CD4-positive, alpha-beta T cell treated with Interleukin-21 for 1 hour (primary cell): ENCODE measurements around the gene RAB15.
A peak's percentile ranks its signal among the peaks of the same experiment; 100 is the strongest.
"Not testable (repeated sequence)": the region's sequence is repeated elsewhere in the genome, so short reads cannot be mapped to it uniquely, and the experiment has no call there.

Experiments
- DNase-seq: peaks from one replicate; pipeline ENCODE4 v3.0.0-alpha.2; 2020

RAB15 gene

GRCh38 chr14:64934338-64934929 lies 37.7 kb downstream of the RAB15 start:
- DNase-seq: no peak

GRCh38 chr14:64932231-64932630 lies 39.9 kb downstream of the RAB15 start:
- no peak for DNase-seq

- DNase-seq: no peak
These were observed 41.0 kb downstream of the RAB15 start for GRCh38 chr14:64931123-64931522.

DNA sequence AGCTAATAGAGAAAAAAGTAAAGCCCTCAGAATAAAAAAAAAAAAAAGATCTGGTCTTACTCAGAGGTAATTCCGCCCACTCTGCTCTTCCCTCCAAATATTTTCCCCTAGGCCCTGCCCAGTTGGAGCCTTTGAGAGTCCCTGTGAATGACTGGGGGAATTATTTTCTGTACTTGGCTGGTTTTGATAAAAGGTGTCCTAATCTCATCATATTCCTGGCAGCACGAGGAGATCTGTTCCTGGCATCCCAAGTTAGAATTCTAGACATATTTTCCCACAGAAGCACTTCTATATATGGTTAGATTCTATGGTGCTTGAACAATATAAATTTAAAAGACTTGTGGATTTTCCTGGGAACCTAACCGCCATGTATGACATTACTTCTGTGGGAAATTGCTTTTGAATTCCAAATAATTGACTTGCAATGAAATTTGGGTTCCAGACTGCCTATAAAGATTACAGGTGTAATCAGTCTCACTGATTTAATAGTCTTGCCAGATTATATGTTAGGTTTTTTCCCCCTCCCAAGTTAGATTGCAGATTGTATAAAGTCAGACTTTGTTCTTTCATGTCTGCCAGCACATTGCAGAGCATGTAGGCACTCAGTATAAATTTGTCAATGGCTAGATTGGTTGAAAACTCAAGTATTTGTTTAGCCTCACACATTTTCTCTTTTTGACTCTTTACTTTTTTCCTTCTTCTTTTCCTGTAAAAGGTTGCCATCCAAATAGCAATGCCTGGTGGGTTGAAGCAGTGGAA lies 41.9 kb downstream of the RAB15 start:
- DNase-seq: no peak

- DNase-seq: no peak
These were observed 43.1 kb downstream of the RAB15 start for GRCh38 chr14:64929014-64929359.

GRCh38 chr14:64928239-64929013 lies 43.7 kb downstream of the RAB15 start:
- DNase-seq: peak; percentile 42

GRCh38 chr14:64927031-64927430 lies 45.1 kb downstream of the RAB15 start:
- no peak for DNase-seq

GRCh38 chr14:64926398-64926995 lies 45.6 kb downstream of the RAB15 start:
- DNase-seq: no peak

- no peak for DNase-seq
These were observed 49.1 kb downstream of the RAB15 start for GRCh38 chr14:64923015-64923414.

DNA sequence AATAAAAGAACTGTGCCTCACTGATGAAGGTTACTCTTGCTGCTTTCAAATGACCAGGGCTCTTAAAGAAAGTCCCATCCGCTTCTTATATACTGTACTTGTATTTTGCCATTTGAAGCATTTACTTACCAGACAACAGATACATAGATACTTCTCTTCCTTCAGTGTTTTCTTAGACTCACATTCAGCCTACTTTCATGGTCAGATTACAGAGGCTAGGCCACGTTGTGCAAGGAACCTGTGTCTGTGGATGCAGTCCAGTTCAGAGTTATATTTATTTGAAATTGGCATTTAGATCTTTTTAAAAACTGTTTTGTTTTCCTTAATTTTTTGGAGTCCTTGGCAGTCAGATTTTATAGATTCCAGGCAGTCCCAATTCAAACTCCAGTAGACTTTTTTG lies 51.7 kb downstream of the RAB15 start:
- DNase-seq: no peak

DNA sequence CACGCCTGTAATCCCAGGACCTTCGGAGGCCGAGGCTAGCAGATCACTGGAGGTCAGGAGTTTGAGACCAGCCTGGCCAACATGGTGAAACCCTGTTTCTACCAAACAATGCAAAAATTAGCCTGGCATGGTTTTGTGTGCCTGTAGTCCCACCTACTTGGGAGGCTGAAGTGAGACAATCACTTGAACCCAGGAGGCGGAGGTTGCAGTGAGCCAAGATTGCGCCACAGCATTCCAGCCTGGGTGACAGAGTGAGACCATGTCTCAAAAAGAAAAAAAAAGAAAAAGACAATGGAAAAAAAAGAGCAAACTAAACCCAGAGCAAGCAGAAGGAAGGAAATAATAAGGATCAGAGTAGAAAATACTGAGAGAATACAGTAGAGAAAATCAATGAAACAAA lies 52.5 kb downstream of the RAB15 start:
- DNase-seq: no peak

DNA sequence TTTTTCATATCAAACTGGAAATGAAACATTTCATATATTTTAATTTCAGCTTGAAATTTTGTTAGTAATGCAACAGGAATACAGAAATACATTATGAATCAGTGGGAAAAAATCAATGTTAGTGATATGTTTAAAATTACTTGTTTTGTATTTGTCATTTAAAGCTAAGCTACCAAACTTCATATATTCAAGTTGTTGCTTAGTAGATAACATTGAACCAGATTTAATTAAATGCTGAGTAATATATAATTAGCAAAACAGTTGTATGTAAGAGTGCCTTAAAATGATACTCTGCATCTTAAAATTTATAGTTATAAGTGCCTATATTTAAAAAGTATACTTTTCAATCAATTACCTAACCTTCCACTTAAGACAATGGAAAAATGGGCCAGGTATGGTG lies 52.9 kb downstream of the RAB15 start:
- DNase-seq: no peak

- DNase-seq: no peak
These were observed 53.9 kb downstream of the RAB15 start for GRCh38 chr14:64918216-64918615.

DNA sequence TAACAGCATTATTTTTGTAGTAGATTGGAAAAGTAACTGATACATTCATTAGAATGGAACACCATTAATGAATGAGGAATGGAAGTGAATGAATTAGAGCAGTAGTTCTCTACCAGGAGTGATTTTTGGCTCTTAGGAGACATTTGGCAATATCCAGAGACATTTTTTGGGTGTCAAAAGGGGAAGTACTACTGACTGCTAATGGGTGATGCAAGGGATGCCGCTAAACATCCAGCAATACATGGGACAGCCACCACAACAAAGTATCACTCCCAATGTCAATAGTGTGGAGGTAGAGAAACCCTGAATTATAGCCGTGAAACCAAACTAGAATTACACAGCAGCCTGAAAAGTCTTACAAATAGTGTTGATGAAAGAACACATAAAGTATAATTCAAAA lies 56.3 kb downstream of the RAB15 start:
- no peak for DNase-seq

- no peak for DNase-seq
These were observed 57.1 kb downstream of the RAB15 start for GRCh38 chr14:64915029-64915424.

GRCh38 chr14:64914237-64915028 lies 57.7 kb downstream of the RAB15 start, which contains the start of gene CHURC1:
CHURC1 (plus strand) TSS chr14:64914455; CDS start chr14:64914496, 41 bp downstream.
- DNase-seq: peak; percentile 99

DNA sequence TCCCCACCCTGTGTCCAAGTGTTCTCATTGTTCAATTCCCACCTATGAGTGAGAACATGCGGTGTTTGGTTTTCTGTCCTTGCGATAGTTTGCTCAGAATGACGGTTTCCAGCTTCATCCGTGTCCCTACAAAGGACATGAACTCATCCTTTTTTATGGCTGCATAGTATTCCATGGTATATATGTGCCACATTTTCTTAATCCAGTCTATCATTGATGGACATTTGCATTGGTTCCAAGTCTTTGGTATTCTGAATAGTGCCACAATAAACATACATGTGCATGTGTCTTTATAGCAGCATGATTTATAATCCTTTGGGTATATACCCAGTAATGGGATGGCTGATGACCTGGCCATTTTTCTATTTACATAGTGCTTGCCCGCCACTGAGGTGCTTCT lies 58.7 kb downstream of the RAB15 start:
- not testable (repeated sequence) for DNase-seq

DNA sequence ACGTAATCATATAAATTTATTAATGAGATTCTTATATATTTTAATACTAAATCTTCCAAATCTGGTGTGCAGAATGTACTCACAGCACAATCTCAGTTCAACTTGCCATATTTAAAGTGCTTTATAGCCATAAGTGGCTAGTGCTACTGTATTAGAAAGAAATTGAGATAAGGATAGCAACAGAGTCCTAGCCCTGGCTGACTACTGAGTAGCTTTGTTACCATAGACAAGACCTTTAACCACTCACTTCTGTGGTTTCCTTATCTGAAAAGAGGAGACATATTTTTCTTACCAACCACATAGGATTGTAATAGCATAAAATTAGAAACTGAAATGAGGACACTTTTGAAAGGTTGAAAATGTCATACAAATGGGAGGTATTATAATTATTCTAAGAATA lies 59.9 kb downstream of the RAB15 start:
- DNase-seq: no peak

- DNase-seq: no peak
These were observed 61.2 kb downstream of the RAB15 start for GRCh38 chr14:64910847-64911495.

GRCh38 chr14:64906022-64906421 lies 66.1 kb downstream of the RAB15 start:
- DNase-seq: no peak

- DNase-seq: no peak
These were observed 72.2 kb downstream of the RAB15 start for GRCh38 chr14:64899958-64900357.
